GM06990 (cell line): ENCODE results near the gene PIK3R1.

Experiments
- DNase-seq: peaks from one replicate; pipeline ENCODE4 v3.0.0-alpha.2; 2011; ENCODE audit not compliant: insufficient read length; ENCODE audit errors: extremely low read depth
- H3K27me3 ChIP-seq: replicated peaks from 2 replicates; pipeline ENCODE4 v1.6.0; 2011; ENCODE audit warnings: low read length; ENCODE audit not compliant: control insufficient read depth, insufficient read depth
- H3K36me3 ChIP-seq: 2 replicates; pipeline ENCODE4 v1.5.1; 2011; ENCODE audit warnings: low read length; ENCODE audit not compliant: control insufficient read depth, insufficient read depth
- H3K4me3 ChIP-seq: replicated peaks from 2 replicates; pipeline ENCODE4 v1.5.1; 2011; ENCODE audit warnings: low read depth, mild to moderate bottlenecking, control low read depth, low read length
- CTCF ChIP-seq: IDR thresholded peaks from 2 replicates; pipeline ENCODE4 v1.5.1; 2011; ENCODE audit warnings: low read length, control low read depth, mild to moderate bottlenecking, inconsistent platforms; ENCODE audit not compliant: insufficient read depth, poor library complexity, severe bottlenecking

The PIK3R1 gene

GRCh38 chr5:68266457-68266856 is 50.9 kb downstream of the PIK3R1 start:
- Histone ChIP-seq H3K27me3 (no peaks in the 10 kb centered on the region), H3K36me3 (no peaks in the 10 kb centered on the region), H3K4me3 (no peak overlapping the region)
- TF ChIP-seq CTCF, result no peak
- no peak for DNase-seq

- TF ChIP-seq CTCF, result no peak
- DNase-seq, result no peak
- Histone ChIP-seq H3K4me3 (no peak overlapping the region), H3K36me3 (no peaks in the 10 kb centered on the region), H3K27me3 (no peaks in the 10 kb centered on the region)
These were observed 51.5 kb downstream of the PIK3R1 start for GRCh38 chr5:68267066-68267465.

GRCh38 chr5:68268101-68268851 is 52.7 kb downstream of the PIK3R1 start:
- H3K4me3 ChIP-seq, result no peak overlapping the region
- no peak for DNase-seq
- TF ChIP-seq CTCF, result no peak
- H3K27me3 ChIP-seq, result no peaks in the 10 kb centered on the region
- H3K36me3 ChIP-seq, result no peaks in the 10 kb centered on the region

GRCh38 chr5:68268852-68269130 is 53.2 kb downstream of the PIK3R1 start:
- TF ChIP-seq CTCF, result no peak

GRCh38 chr5:68269820-68270219 is 54.3 kb downstream of the PIK3R1 start:
- Histone ChIP-seq H3K27me3 (no peaks in the 10 kb centered on the region), H3K36me3 (no peaks in the 10 kb centered on the region), H3K4me3 (no peak overlapping the region)
- TF ChIP-seq CTCF, result no peak
- no peak for DNase-seq

More at GRCh38 chr5:68268852-68269130, 53.2 kb downstream of the PIK3R1 start:
- Histone ChIP-seq H3K36me3 (no peaks in the 10 kb centered on the region), H3K27me3 (no peaks in the 10 kb centered on the region), H3K4me3 (no peak overlapping the region)
- no peak for DNase-seq
